ENCODE results near the gene EPS15.
"Not testable (repeated sequence)": the region's sequence is repeated elsewhere in the genome, so short reads cannot be mapped to it uniquely, and the experiment has no call there.

EPS15 gene

GRCh38 chr1:51442616-51443015 lies 76.5 kb downstream of the EPS15 start:
- no peak overlapping the region for H3K4me3 ChIP-seq (replicated peaks in 1 of 2; ENCODE audit: low read depth in 2 of 2, low read length in 2 of 2)
- DNase-seq (ENCODE audit: low read depth in 2 of 2) = no peak
- no peak for TF ChIP-seq CTCF (IDR thresholded peaks at IDR 0.05; ENCODE audit: low read depth, low read length)

- no peak overlapping the region for H3K4me3 ChIP-seq (replicated peaks in 1 of 2; ENCODE audit: low read depth in 2 of 2, low read length in 2 of 2)
- no peak for TF ChIP-seq CTCF (IDR thresholded peaks at IDR 0.05; ENCODE audit: low read depth, low read length)
- no peak for DNase-seq (ENCODE audit: low read depth in 2 of 2)
Measured at GRCh38 chr1:51442198-51442597, 76.9 kb downstream of the EPS15 start.

GRCh38 chr1:51439895-51440294 lies 79.2 kb downstream of the EPS15 start:
- H3K4me3 ChIP-seq (replicated peaks in 1 of 2; ENCODE audit: low read depth in 2 of 2, low read length in 2 of 2) = no peak overlapping the region
- no peak for TF ChIP-seq CTCF (IDR thresholded peaks at IDR 0.05; ENCODE audit: low read depth, low read length)
- no peak for DNase-seq (ENCODE audit: low read depth in 2 of 2)

GRCh38 chr1:51439053-51439452 lies 80.0 kb downstream of the EPS15 start:
- H3K4me3 ChIP-seq (replicated peaks in 1 of 2; ENCODE audit: low read depth in 2 of 2, low read length in 2 of 2) = no peak overlapping the region
- no peak for DNase-seq (ENCODE audit: low read depth in 2 of 2)
- TF ChIP-seq CTCF (IDR thresholded peaks at IDR 0.05; ENCODE audit: low read depth, low read length) = no peak

GRCh38 chr1:51437391-51437790 lies 81.7 kb downstream of the EPS15 start:
- not testable (repeated sequence) for DNase-seq (ENCODE audit: low read depth in 2 of 2); H3K4me3 ChIP-seq (replicated peaks in 1 of 2; ENCODE audit: low read depth in 2 of 2, low read length in 2 of 2)

GRCh38 chr1:51435878-51436277 lies 83.2 kb downstream of the EPS15 start:
- DNase-seq (ENCODE audit: low read depth in 2 of 2) = no peak
- H3K4me3 ChIP-seq (replicated peaks in 1 of 2; ENCODE audit: low read depth in 2 of 2, low read length in 2 of 2) = no peak overlapping the region
- no peak for TF ChIP-seq CTCF (IDR thresholded peaks at IDR 0.05; ENCODE audit: low read depth, low read length)

- no peak overlapping the region for H3K4me3 ChIP-seq (replicated peaks in 1 of 2; ENCODE audit: low read depth in 2 of 2, low read length in 2 of 2)
- TF ChIP-seq CTCF (IDR thresholded peaks at IDR 0.05; ENCODE audit: low read depth, low read length) = no peak
- no peak for DNase-seq (ENCODE audit: low read depth in 2 of 2)
Measured at GRCh38 chr1:51433972-51434510, 85.0 kb downstream of the EPS15 start.
